ENCODE results near the gene INHBE. TPM values are rescaled to one million over a fixed set of nuclear protein-coding genes. Genes with fewer than 3 reads are reported as not detected.
"Not testable (repeated sequence)": the region's sequence is repeated elsewhere in the genome, so short reads cannot be mapped to it uniquely, and the experiment has no call there.

Gene INHBE
- not detected for total RNA-seq

DNA sequence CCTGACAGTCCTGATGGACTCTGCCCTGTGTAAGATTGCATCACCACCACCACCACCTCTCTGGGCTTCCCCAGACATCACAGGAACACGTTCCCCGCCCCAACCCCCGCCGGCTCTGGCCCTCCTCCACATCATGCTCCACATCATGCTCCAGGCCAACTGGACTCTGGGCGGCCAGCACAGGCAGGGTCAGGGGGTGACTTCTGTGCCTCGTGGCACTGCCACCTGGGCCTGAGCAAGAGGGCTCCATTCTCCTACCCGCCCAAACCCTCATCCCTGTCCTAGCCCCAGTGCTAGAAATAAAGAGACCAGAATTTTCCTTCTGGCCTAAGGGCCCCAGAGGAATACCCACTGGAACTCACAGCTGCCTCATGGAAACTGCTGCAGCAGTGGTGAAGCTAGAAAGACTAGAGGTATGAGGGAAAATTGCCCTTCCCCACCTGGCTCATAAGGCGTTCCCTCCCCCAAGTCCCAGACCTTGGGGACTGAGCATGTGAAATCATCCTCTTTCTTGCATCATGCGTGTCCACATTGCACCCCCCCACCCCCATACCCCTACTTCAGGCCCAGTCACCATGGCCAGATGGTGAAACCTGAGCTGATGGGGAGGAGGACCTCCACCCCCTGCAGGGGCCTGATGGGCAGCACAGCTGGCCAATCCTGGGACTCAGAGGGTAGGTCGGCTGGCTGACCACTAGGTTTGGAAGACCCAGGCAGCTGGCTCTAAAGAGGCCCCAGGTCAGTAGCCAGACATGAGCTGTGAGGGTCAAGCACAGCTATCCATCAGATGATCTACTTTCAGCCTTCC is at the start of gene INHBE:
INHBE (plus strand) TSS at position 742 of the 808 bp plus-strand sequence. CDS start 230 bp downstream, outside the sequence.
- ATAC-seq (peak; percentile 43), DNase-seq (ENCODE audit: low spot score) (no peak)
- intact Hi-C loops (cut with DNase I) = loop anchor here (5.0 kb wide), 2 partner anchors 147 to 192 kb away; no protein-coding TSS in a partner anchor

DNA sequence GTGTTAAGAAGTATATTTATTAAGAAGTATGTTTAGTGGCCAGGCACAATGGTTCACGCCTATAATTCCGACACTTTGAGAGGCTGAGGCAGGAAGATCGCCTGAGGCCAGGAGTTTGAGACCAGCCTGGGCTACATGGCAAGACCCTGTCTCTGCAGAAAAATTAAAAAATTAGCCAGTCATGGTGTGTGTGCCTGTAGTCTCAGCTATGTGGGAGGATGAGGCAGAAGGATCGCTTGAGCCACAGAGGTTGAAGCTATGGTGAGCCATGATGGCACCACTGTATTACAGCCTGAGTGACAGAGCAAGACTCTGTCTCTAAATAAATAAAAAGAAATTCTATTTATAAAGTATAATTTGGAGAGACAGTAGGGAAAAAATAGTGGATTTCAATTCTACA is 44.6 kb upstream of the INHBE start:
- intact Hi-C loops (cut with DNase I) = no loop called here
- DNase-seq (ENCODE audit: low spot score) (no peak), ATAC-seq (no peak)

- ATAC-seq; intact Hi-C loops (cut with DNase I); DNase-seq (ENCODE audit: low spot score): not testable (repeated sequence)
These were observed 40.9 kb upstream of the INHBE start for GRCh38 chr12:57414160-57414559.

GRCh38 chr12:57415088-57415487 is 40.0 kb upstream of the INHBE start:
- no peak for DNase-seq (ENCODE audit: low spot score)
- intact Hi-C loops (cut with DNase I) = no loop called here

GRCh38 chr12:57416039-57416996 is 38.8 kb upstream of the INHBE start:
- ATAC-seq (no peak), DNase-seq (ENCODE audit: low spot score) (no peak)

More at GRCh38 chr12:57415088-57415487, 40.0 kb upstream of the INHBE start:
- no peak for ATAC-seq

GRCh38 chr12:57418255-57418654 is 36.9 kb upstream of the INHBE start:
- DNase-seq (ENCODE audit: low spot score) (no peak), ATAC-seq (no peak)
- intact Hi-C loops (cut with DNase I) = no loop called here

More at GRCh38 chr12:57416039-57416996, 38.8 kb upstream of the INHBE start:
- intact Hi-C loops (cut with DNase I) = no loop called here

GRCh38 chr12:57419495-57419894 is 35.6 kb upstream of the INHBE start:
- intact Hi-C loops (cut with DNase I) = no loop called here
- DNase-seq (ENCODE audit: low spot score) (no peak), ATAC-seq (no peak)

DNA sequence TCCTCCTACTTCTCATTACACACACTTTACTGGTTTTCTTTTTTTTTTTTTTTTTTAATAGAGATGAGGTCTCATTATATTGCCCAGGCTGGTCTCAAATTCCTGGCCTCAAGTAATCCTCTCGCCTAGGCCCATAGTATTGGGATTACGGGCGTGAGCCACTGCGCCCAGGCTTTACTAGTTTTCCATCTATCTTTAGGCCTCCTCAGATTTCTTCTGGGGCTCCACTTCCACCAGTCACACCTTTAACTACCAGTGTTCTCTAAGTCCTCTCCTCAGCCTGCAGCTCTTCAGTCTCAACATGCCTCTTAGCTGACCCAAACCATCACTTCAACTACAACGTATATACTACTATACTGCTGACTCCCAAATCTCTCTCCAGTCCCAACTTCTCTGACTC is 34.6 kb upstream of the INHBE start:
- DNase-seq (ENCODE audit: low spot score) (no peak), ATAC-seq (no peak)
- intact Hi-C loops (cut with DNase I) = no loop called here

DNA sequence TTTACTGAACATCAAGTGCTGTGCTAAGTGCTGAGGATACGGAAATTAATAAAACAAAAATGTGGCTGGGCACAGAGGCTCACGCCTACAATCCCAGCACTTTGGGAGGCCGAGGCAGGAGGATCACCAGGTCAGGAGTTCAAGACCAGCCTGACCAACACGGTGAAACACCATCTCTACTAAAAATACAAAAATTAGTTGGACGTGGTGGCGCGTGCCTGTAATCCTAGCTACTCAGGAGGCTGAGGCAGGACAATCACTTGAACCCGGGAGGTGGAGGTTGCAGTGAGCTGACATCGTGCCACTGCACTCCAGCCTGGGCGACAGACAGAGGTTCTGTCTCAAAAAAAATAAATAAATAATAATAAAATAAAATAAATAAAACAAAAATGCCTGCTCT is 28.2 kb upstream of the INHBE start:
- DNase-seq (ENCODE audit: low spot score); ATAC-seq; intact Hi-C loops (cut with DNase I): not testable (repeated sequence)

GRCh38 chr12:57428965-57429364 is 26.1 kb upstream of the INHBE start:
- DNase-seq (ENCODE audit: low spot score) (no peak), ATAC-seq (no peak)
- intact Hi-C loops (cut with DNase I) = no loop called here

GRCh38 chr12:57429473-57430111 is 25.5 kb upstream of the INHBE start:
- intact Hi-C loops (cut with DNase I) = no loop called here
- no peak for DNase-seq (ENCODE audit: low spot score)
- no peak for ATAC-seq

GRCh38 chr12:57430112-57430930 is 24.8 kb upstream of the INHBE start:
- DNase-seq (ENCODE audit: low spot score) = peak; percentile 71
- intact Hi-C loops (cut with DNase I) = no loop called here
- peak; percentile 10 for ATAC-seq

GRCh38 chr12:57430931-57431566 is 24.1 kb upstream of the INHBE start, which contains the start of gene R3HDM2:
Gene R3HDM2, minus strand, starts transcription at chr12:57431043. Its CDS starts 120,615 bp downstream, at chr12:57310428.
- ATAC-seq = peak; percentile 99
- DNase-seq (ENCODE audit: low spot score) = peak; percentile 97
- intact Hi-C loops (cut with DNase I) = no loop called here

DNA sequence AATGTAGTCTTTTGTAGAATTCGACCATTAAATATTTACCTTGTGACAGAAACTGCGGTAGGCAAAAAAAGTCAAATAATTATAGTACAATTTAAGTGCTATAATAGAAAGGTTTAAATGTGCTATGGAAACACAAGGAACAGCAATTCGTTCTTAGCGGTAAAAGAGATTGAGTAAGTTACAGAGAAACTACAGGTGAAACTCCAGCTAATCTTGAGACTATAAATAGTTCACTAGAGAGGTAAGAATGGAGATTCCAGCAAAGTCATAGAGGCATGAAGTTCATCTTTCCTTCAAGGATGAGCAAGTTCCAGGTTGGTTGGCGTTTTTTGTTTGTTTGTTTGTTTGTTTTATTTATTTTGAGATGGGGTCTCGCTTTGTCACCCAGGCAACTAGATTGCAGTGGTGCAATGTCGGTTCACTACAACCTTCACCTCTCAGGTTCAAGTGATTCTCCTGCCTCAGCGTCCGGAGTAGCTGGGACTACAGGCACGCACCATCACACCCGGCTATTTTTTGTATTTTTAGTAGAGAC is 23.4 kb upstream of the INHBE start:
- ATAC-seq (no peak), DNase-seq (ENCODE audit: low spot score) (no peak)
- intact Hi-C loops (cut with DNase I) = no loop called here

- ATAC-seq (no peak), DNase-seq (ENCODE audit: low spot score) (no peak)
- intact Hi-C loops (cut with DNase I) = no loop called here
These were observed 21.7 kb upstream of the INHBE start for GRCh38 chr12:57433370-57433769.

DNA sequence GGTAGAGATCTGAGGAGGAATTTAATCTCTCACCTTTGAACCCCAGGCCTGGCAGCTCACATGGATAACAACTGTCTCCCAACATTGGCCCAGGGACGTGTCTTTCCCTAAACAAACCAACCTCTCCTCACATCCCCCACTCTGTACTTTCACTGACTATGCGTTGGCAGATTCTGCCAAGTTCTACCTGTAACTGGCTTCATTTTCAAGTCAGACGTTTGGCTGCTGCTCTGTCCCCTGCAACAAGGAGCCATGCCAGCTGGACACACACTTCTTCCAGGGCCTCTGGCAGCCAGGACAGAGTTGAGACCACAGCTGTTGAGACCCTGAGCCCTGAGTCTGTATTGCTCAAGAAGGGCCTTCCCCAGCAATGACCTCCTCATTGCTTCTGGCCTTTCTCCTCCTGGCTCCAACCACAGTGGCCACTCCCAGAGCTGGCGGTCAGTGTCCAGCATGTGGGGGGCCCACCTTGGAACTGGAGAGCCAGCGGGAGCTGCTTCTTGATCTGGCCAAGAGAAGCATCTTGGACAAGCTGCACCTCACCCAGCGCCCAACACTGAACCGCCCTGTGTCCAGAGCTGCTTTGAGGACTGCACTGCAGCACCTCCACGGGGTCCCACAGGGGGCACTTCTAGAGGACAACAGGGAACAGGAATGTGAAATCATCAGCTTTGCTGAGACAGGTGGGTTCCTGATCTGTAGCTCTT is 20.4 kb upstream of the INHBE start, which contains the start of gene INHBC:
INHBC (plus strand) TSS at position 268 of the 707 bp plus-strand sequence; CDS start at position 371, 103 bp downstream.
- ATAC-seq = no peak
- DNase-seq (ENCODE audit: low spot score) = no peak
- intact Hi-C loops (cut with DNase I) = no loop called here

- ATAC-seq = no peak
- intact Hi-C loops (cut with DNase I) = no loop called here
- no peak for DNase-seq (ENCODE audit: low spot score)
These were observed 19.8 kb upstream of the INHBE start for GRCh38 chr12:57435293-57435692.

All from sciatic nerve (tissue), 2 donors.